Measurements from ENCODE around the gene LRFN4. TPM values are rescaled to one million over a fixed set of nuclear protein-coding genes. Genes with fewer than 3 reads are reported as not detected.

LRFN4 gene
- total RNA-seq, 1 experiment from 2014 or later: 64.1 TPM

DNA sequence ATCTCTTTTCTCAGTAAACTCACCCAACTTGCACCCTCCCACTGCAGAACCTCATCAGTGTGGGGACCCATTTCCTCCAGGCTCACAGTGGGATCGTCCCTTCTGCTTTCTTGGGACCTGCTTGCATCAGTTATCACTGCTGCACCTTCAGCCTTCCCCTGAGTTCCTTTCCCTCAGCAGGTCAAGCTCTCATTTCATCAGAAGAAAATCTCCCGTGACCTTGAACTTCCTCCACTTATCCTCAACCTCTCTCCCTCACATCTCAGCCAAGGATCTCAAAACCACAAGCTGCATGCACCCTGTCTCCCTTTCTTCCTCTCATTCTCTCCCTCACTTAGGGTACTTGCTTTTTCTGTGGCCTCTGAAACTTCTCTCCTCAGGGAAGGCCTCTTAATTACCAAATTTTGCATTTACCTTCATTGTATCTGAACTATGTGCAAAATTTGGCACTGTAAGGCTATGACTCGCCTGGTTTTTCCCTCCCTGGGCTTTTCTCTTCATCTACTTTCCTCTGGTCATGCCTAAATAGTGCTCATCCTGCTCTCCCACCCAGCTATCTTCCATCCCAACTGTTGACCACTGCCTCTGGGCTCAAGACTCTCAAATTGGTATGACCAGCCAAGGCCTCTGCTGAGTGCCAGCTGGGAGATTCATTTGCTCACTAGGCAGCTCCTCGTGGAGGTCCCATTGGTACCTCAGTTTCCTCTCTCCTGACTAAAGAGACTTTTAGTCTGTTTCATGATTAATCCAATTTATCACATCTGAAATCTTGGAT, 16.4 kb upstream of the LRFN4 start:
- Histone ChIP-seq H3K27ac (no peak overlapping the region), H3K9me3 (replicated peaks) (no peaks in the 10 kb centered on the region), H3K27me3 (replicated peaks) (no peaks in the 10 kb centered on the region), H3K4me3 (no peak overlapping the region), H3K4me1 (replicated peaks) (peaks cover 21% of the 10 kb centered on the region), H3K36me3 (peaks cover 67% of the 10 kb centered on the region)
- no peak for DNase-seq (ENCODE audit: low read depth in 1 of 2, low spot score in 2 of 2)

GRCh38 chr11:66841861-66842260, 15.0 kb upstream of the LRFN4 start:
- H3K27ac ChIP-seq: no peak overlapping the region
- DNase-seq (ENCODE audit: low read depth in 1 of 2, low spot score in 2 of 2): peak in 1 of 2 experiments; percentile 45
- peaks cover 21% of the 10 kb centered on the region for H3K4me1 ChIP-seq (replicated peaks)
- peak overlapping the region; percentile 92 for H3K4me3 ChIP-seq
- H3K36me3 ChIP-seq: peaks cover 80% of the 10 kb centered on the region
- H3K9me3 ChIP-seq (replicated peaks): no peaks in the 10 kb centered on the region
- H3K27me3 ChIP-seq (replicated peaks): no peaks in the 10 kb centered on the region

- H3K4me1 ChIP-seq (replicated peaks): peaks cover 21% of the 10 kb centered on the region
- no peaks in the 10 kb centered on the region for H3K9me3 ChIP-seq (replicated peaks)
- no peaks in the 10 kb centered on the region for H3K27me3 ChIP-seq (replicated peaks)
- peak overlapping the region; percentile 92 for H3K4me3 ChIP-seq
- peaks cover 84% of the 10 kb centered on the region for H3K36me3 ChIP-seq
- no peak for DNase-seq (ENCODE audit: low read depth in 1 of 2, low spot score in 2 of 2)
- peak overlapping the region; percentile 97 for H3K27ac ChIP-seq
Observed at GRCh38 chr11:66842501-66842895, 14.4 kb upstream of the LRFN4 start.

GRCh38 chr11:66842896-66843775, 13.7 kb upstream of the LRFN4 start, which contains the start of gene RCE1:
RCE1 (plus strand) TSS chr11:66843441; CDS start chr11:66843456, 15 bp downstream.
- H3K36me3 ChIP-seq: peaks cover 87% of the 10 kb centered on the region
- peak within 1 kb of the TSS; percentile 97 for H3K27ac ChIP-seq
- no peaks in the 10 kb centered on the region for H3K27me3 ChIP-seq (replicated peaks)
- H3K9me3 ChIP-seq (replicated peaks): no peaks in the 10 kb centered on the region
- peaks cover 21% of the 10 kb centered on the region for H3K4me1 ChIP-seq (replicated peaks)
- DNase-seq (ENCODE audit: low read depth in 1 of 2, low spot score in 2 of 2): peak; percentile 96 to 97
- peak within 1 kb of the TSS; percentile 92 for H3K4me3 ChIP-seq

GRCh38 chr11:66843776-66844495, 12.9 kb upstream of the LRFN4 start:
- no peak for DNase-seq (ENCODE audit: low read depth in 1 of 2, low spot score in 2 of 2)
- H3K4me1 ChIP-seq (replicated peaks): peaks cover 21% of the 10 kb centered on the region
- peaks cover 93% of the 10 kb centered on the region for H3K36me3 ChIP-seq
- no peaks in the 10 kb centered on the region for H3K27me3 ChIP-seq (replicated peaks)
- no peaks in the 10 kb centered on the region for H3K9me3 ChIP-seq (replicated peaks)
- H3K4me3 ChIP-seq: peak overlapping the region; percentile 92
- H3K27ac ChIP-seq: peak overlapping the region; percentile 97

DNA sequence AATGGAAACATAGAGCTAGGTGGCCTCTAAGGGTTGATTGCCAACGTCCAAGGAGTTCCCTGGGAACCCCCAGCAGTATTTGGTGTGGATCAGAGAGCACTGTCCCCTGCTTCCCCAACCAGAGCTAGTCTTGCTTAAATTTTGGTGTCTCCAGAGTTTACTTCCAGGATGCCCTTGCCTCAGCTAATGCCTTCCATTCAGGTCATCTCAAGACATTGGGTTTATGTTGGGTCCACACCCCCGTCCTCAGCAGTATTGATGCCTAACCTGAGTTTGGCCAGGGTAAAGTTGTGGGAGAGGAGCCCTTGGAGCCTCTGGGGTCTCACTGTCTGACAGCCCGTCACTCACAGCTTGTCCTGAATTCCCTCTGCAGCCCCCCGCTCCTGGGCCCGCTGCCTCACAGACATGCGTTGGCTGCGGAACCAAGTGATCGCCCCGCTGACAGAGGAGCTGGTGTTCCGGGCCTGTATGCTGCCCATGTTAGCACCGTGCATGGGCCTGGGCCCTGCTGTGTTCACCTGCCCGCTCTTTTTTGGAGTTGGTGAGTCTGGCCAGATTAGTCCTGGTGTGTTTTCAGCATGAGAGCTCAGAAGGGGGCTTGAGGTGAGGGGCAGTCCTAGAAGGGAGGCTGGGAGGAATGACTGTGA, 12.2 kb upstream of the LRFN4 start:
- peaks cover 21% of the 10 kb centered on the region for H3K4me1 ChIP-seq (replicated peaks)
- no peak overlapping the region for H3K27ac ChIP-seq
- H3K27me3 ChIP-seq (replicated peaks): no peaks in the 10 kb centered on the region
- peaks cover 93% of the 10 kb centered on the region for H3K36me3 ChIP-seq
- H3K9me3 ChIP-seq (replicated peaks): no peaks in the 10 kb centered on the region
- H3K4me3 ChIP-seq: peak overlapping the region; percentile 92
- DNase-seq (ENCODE audit: low read depth in 1 of 2, low spot score in 2 of 2): no peak

DNA sequence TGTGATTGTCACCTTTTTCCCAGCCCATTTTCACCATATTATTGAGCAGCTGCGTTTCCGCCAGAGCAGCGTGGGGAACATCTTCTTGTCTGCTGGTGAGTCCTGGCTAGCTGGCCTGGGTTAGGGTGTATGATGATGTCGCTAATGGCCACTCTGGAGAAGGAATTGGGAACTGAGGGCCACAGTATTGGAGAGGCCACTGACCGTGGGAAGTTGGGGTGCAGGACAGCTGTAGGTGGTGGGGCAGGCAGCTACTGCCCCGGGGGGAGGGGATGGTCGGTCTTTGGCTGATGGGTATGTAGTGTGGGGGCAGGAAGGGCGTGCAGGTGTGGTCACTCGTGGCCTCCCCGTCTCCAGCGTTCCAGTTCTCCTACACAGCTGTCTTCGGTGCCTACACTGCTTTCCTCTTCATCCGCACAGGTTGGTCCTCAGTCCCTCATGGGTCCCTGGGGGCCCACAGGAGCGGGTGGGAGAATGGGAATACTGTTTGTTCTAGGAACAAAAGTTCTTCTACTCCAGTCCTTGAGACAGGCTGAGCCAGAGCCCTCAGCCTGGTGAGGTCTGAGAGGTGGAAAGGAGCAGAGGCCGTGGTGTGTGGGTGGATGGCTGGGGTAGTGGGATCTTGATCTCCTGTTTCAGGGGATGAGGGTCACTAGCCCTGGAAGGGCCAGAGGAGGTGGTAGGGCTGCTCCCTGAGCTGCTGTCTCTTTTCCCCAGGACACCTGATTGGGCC, 11.6 kb upstream of the LRFN4 start:
- Histone ChIP-seq H3K27ac (no peak overlapping the region), H3K4me1 (replicated peaks) (peaks cover 21% of the 10 kb centered on the region), H3K27me3 (replicated peaks) (no peaks in the 10 kb centered on the region), H3K36me3 (peaks cover 92% of the 10 kb centered on the region), H3K9me3 (replicated peaks) (no peaks in the 10 kb centered on the region), H3K4me3 (no peak overlapping the region)
- no peak for DNase-seq (ENCODE audit: low read depth in 1 of 2, low spot score in 2 of 2)

DNA sequence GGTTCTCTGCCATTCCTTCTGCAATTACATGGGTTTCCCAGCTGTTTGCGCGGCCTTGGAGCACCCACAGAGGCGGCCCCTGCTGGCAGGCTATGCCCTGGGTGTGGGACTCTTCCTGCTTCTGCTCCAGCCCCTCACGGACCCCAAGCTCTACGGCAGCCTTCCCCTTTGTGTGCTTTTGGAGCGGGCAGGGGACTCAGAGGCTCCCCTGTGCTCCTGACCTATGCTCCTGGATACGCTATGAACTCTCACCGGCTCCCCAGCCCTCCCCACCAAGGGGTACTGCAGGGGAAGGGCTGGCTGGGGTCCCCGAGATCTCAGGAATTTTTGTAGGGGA, 11.0 kb upstream of the LRFN4 start:
- Histone ChIP-seq H3K4me3 (no peak overlapping the region), H3K36me3 (peaks cover 94% of the 10 kb centered on the region), H3K4me1 (replicated peaks) (peaks cover 21% of the 10 kb centered on the region), H3K27ac (no peak overlapping the region), H3K9me3 (replicated peaks) (no peaks in the 10 kb centered on the region), H3K27me3 (replicated peaks) (no peaks in the 10 kb centered on the region)
- DNase-seq (ENCODE audit: low read depth in 1 of 2, low spot score in 2 of 2): no peak

GRCh38 chr11:66846671-66847091, 10.2 kb upstream of the LRFN4 start:
- no peaks in the 10 kb centered on the region for H3K27me3 ChIP-seq (replicated peaks)
- peaks cover 21% of the 10 kb centered on the region for H3K4me1 ChIP-seq (replicated peaks)
- DNase-seq (ENCODE audit: low read depth in 1 of 2, low spot score in 2 of 2): no peak
- no peak overlapping the region for H3K27ac ChIP-seq
- H3K4me3 ChIP-seq: no peak overlapping the region
- H3K36me3 ChIP-seq: peaks cover 90% of the 10 kb centered on the region
- H3K9me3 ChIP-seq (replicated peaks): no peaks in the 10 kb centered on the region

DNA sequence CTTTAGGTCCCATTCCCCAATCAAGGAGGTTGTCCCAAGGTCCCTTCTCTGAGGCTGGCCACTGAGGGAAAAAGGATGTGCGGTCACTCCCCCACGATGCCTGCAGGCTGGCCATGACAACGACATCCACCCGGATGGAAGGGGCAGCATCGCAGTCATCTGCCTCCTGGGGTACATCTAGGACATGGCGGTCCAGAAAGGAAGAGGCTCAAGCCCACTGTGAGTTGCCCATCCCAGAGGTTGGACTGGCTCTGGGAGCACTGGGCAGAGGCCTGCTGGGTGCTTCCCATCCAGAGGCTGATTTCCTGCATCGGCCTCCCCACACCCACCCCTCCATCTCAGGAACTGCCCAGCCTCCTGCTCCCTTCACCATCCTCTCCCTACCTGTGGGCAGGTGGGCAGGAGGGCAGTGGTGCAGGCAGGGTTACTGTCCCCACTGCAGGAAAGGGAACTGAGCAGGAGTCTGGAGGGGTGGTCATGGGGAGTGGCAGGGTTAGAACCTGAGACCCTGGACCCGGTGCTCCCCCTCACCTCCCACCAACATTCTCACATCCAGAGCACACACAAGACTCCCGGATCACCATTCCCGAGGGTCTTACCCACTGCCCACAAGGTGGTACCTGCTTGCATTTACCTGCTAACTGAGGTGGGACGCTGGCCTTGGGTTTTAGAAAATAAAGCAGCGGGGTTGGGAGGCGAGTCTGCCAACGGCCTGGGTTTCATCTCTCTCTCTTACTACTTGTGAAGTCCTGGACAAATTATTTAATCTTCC, 9.2 kb upstream of the LRFN4 start:
- peaks cover 85% of the 10 kb centered on the region for H3K36me3 ChIP-seq
- H3K27me3 ChIP-seq (replicated peaks): no peaks in the 10 kb centered on the region
- no peak for DNase-seq (ENCODE audit: low read depth in 1 of 2, low spot score in 2 of 2)
- H3K9me3 ChIP-seq (replicated peaks): no peaks in the 10 kb centered on the region
- no peak overlapping the region for H3K27ac ChIP-seq
- no peak overlapping the region for H3K4me3 ChIP-seq
- H3K4me1 ChIP-seq (replicated peaks): peaks cover 15% of the 10 kb centered on the region

GRCh38 chr11:66848671-66849500, 8.0 kb upstream of the LRFN4 start:
- no peaks in the 10 kb centered on the region for H3K9me3 ChIP-seq (replicated peaks)
- H3K4me3 ChIP-seq: no peak overlapping the region
- H3K27ac ChIP-seq: no peak overlapping the region
- H3K36me3 ChIP-seq: peaks cover 73% of the 10 kb centered on the region
- peak in 1 of 2 experiments; percentile 55 for DNase-seq (ENCODE audit: low read depth in 1 of 2, low spot score in 2 of 2)
- H3K27me3 ChIP-seq (replicated peaks): no peaks in the 10 kb centered on the region
- peaks cover 10% of the 10 kb centered on the region for H3K4me1 ChIP-seq (replicated peaks)
